Upper lobe of right lung (tissue), 1 donor: ENCODE measurements around the gene HMGN1. TPM values are rescaled to one million over a fixed set of nuclear protein-coding genes. Genes with fewer than 3 reads are reported as not detected.

ENCODE experiments used
- ATAC-seq: fragments of 200-7000 bp; cut with Tn5 transposase; one replicate; pipeline ENCODE4 v1.9.1; 2020; ENCODE audit warnings: mild to moderate bottlenecking, moderate library complexity
- DNase-seq: peaks from one replicate; pipeline ENCODE4 v3.0.0-alpha.2; 2020
- H3K27ac ChIP-seq: fragments of 200-600 bp; one replicate; pipeline ENCODE4 v1.8.0; 2022
- H3K27me3 ChIP-seq: fragments of 200-600 bp; one replicate; pipeline ENCODE4 v1.8.0; 2022; ENCODE audit warnings: mild to moderate bottlenecking
- H3K36me3 ChIP-seq: fragments of 200-600 bp; one replicate; pipeline ENCODE4 v1.8.0; 2022
- H3K4me1 ChIP-seq: fragments of 200-600 bp; one replicate; pipeline ENCODE4 v1.8.0; 2022
- H3K4me3 ChIP-seq: fragments of 200-600 bp; one replicate; pipeline ENCODE4 v1.8.0; 2022; ENCODE audit warnings: mild to moderate bottlenecking
- H3K9me3 ChIP-seq: fragments of 200-600 bp; one replicate; pipeline ENCODE4 v1.8.0; 2022
- intact Hi-C: fragments of 100-400 bp; cut with DNase I; formaldehyde crosslinking; loops from one replicate; pipeline ENCODE4 v1.11.0; 2022
- total RNA-seq: library from RNA; stranded (reverse); fragmentation: NEBNext Ultra II Directional; extraction: Animal tissue kit (Norgen Biotek cat#: 25700); gene quantifications from one replicate; pipeline ENCODE4 v1.2.1, GENCODE V29; 2021
- TF ChIP-seq, protein P1 (sequence below): fragments of 200-600 bp; IDR thresholded peaks from one replicate; pipeline ENCODE4 v1.8.0; 2022; ENCODE audit warnings: antibody characterized with exemption
- donor health status: DM: no; HTN: yes; CAD: no; lungs with severe emphysema.

The HMGN1 gene
- total RNA-seq, 1 donor from 2014 or later = 170 TPM

DNA sequence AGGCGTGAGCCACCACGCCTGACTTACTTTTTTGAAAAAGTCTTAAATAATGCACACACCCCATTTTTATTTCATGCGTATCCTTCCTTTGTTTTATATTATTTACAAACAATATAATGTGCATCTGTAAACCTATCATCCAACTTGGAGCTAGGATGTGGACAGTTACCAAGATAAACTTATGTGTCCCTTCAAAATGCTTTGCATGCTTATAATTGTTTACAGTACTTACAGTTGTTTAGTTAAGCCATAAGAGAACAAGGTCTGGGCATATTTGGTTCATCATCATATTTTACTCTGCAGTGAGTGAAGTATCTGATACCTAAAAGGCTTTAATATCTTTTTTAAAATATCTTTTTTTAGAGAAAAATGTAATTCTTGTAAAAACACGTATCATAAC is 16.1 kb upstream of the HMGN1 start:
- Histone ChIP-seq H3K36me3 (no peaks in the 10 kb centered on the region), H3K4me3 (no peak overlapping the region), H3K27me3 (no peaks in the 10 kb centered on the region), H3K27ac (no peak overlapping the region), H3K9me3 (no peaks in the 10 kb centered on the region), H3K4me1 (no peaks in the 10 kb centered on the region)
- intact Hi-C loops = no loop called here
- TF ChIP-seq, protein P1, sequence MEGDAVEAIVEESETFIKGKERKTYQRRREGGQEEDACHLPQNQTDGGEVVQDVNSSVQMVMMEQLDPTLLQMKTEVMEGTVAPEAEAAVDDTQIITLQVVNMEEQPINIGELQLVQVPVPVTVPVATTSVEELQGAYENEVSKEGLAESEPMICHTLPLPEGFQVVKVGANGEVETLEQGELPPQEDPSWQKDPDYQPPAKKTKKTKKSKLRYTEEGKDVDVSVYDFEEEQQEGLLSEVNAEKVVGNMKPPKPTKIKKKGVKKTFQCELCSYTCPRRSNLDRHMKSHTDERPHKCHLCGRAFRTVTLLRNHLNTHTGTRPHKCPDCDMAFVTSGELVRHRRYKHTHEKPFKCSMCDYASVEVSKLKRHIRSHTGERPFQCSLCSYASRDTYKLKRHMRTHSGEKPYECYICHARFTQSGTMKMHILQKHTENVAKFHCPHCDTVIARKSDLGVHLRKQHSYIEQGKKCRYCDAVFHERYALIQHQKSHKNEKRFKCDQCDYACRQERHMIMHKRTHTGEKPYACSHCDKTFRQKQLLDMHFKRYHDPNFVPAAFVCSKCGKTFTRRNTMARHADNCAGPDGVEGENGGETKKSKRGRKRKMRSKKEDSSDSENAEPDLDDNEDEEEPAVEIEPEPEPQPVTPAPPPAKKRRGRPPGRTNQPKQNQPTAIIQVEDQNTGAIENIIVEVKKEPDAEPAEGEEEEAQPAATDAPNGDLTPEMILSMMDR = no peak
- no peak for DNase-seq
- ATAC-seq = no peak

DNA sequence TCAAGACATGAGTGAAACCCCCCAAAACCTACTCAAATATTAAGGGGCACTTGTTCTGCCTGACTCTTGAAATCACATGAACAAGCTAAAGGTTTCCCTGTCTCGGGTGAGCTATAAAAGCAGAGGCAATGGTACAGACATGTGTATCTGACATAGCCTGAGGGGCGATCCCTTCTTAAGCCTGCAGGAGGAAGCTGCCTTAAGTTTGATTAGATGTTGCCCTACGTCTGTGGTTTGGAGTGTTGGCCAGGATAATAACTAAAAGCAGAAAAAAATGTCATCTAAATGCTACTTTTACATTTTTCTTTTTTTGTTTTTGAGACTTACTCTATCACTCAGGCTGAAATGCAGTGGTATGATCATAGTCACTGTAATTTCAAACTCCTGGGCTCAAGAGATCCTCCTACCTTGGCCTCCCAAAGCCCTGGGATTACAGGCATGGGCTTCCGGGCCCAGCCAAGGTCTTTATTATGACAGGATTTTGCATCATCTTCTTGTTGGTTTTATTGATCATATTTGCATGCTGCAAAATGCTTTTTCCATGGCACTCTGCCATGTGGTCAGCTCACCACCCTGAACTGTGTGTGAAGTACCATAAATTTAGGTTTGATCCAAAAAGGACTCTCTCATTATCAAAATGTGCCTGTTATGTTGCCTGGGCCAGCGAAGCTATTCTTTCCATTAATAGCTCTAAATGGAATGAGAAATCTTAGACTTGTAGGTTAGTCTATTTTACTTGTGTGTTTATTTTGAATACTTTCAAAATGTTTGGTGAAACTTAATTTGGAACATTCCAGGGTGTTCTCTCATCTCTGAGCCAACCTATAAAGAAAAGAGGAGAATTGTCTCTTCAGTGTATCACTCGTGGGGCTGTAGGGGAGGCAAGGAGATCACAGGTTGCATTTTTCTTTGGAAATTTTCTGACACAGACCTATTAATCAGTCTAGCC is 15.0 kb upstream of the HMGN1 start:
- no peaks in the 10 kb centered on the region for H3K36me3 ChIP-seq
- no peaks in the 10 kb centered on the region for H3K27me3 ChIP-seq
- no peaks in the 10 kb centered on the region for H3K9me3 ChIP-seq
- H3K27ac ChIP-seq = no peak overlapping the region
- DNase-seq (no peak), ATAC-seq (no peak)
- TF ChIP-seq, protein P1 = no peak
- intact Hi-C loops = no loop called here
- H3K4me1 ChIP-seq = no peaks in the 10 kb centered on the region
- no peak overlapping the region for H3K4me3 ChIP-seq

DNA sequence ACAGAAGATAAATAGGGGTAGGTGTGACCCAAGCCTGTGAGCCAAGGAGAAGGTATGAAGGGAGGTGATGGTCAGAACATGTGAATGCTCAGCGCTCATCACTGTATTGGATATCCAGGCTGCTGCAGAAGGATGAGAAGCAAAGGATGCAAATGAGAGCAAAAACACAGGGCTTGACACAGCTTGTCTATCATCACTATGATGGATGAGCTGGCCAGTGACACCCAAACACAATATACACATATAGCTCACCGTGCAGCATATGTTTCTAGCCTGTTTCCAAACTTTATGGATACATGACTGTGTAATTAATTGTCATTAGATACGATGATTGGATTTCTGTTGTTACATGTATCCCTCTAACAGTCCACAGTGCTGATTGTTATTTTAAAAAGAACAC is 13.8 kb upstream of the HMGN1 start:
- no peaks in the 10 kb centered on the region for H3K9me3 ChIP-seq
- no peak overlapping the region for H3K4me3 ChIP-seq
- intact Hi-C loops = no loop called here

DNA sequence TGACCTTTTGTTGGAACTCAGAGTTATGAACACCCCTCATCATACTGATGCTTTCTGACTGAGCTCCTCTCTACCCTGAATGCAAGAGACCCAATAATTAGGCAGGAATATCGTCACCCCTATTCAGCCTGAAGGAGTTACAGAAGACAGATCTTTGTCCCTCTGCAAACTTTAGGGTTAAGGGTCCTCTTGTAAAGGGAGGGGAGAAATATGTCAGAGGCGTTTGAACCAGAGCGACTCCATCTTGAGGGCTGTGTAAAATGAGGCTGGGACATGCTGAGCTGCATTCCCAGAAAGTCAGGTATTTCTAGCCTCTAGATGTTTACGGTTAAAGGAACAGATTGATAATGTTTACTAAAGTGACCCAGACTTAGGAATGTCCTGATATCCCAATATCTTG is 10.5 kb upstream of the HMGN1 start:
- Histone ChIP-seq H3K9me3 (no peaks in the 10 kb centered on the region), H3K27me3 (peaks cover 1% of the 10 kb centered on the region), H3K4me3 (no peak overlapping the region), H3K36me3 (no peaks in the 10 kb centered on the region), H3K4me1 (no peaks in the 10 kb centered on the region), H3K27ac (no peak overlapping the region)
- DNase-seq (no peak), ATAC-seq (no peak)
- TF ChIP-seq, protein P1 = no peak
- intact Hi-C loops = no loop called here

More for the DNA sequence above, 13.8 kb upstream of the HMGN1 start:
- TF ChIP-seq, protein P1 = no peak
- no peaks in the 10 kb centered on the region for H3K36me3 ChIP-seq
- H3K27ac ChIP-seq = no peak overlapping the region
- ATAC-seq (no peak), DNase-seq (no peak)
- no peaks in the 10 kb centered on the region for H3K4me1 ChIP-seq
- H3K27me3 ChIP-seq = no peaks in the 10 kb centered on the region

DNA sequence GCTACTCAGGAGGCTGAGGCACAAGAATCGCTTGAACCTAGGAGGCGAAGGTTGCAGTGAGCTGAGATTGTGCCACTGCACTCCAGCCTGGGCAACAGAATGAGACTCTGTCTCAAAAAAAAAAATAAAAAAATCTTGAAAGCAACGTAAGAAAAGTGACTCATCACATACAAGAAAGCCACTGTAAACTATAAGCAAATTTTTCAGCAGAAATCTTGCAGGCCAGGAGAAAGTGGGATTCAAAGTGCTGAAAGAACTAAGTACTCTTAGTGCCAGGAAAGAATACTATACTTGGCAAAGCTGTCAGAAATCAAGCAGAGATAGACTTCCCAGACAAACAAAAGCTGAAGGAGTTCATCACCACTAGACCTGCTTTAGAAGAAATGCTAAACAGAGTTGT is 4.4 kb upstream of the HMGN1 start:
- H3K9me3 ChIP-seq = no peaks in the 10 kb centered on the region
- H3K4me3 ChIP-seq = no peak overlapping the region
- TF ChIP-seq, protein P1 = no peak
- no peaks in the 10 kb centered on the region for H3K36me3 ChIP-seq
- H3K4me1 ChIP-seq = no peaks in the 10 kb centered on the region
- intact Hi-C loops = no loop called here
- H3K27ac ChIP-seq = no peak overlapping the region
- no peak for DNase-seq
- no peak for ATAC-seq
- peaks cover 4% of the 10 kb centered on the region for H3K27me3 ChIP-seq
